GM18508 (cell line): ENCODE measurements around the gene BCDIN3D.
"Not testable (repeated sequence)": the region's sequence is repeated elsewhere in the genome, so short reads cannot be mapped to it uniquely, and the experiment has no call there.

Experiments
- ATAC-seq: cut with Tn5 transposase; IDR thresholded peaks from one replicate; pipeline ENCODE4 v1.9.1; 2021; ENCODE audit warnings: moderate number of reproducible peaks; ENCODE audit not compliant: insufficient read depth, unreplicated experiment

Gene BCDIN3D

GRCh38 chr12:49842519-49843352 lies at the start of gene BCDIN3D:
TSS of gene BCDIN3D (minus strand) at chr12:49843106. CDS start at chr12:49843087, 19 bp downstream.
- ATAC-seq = peak; percentile 66

GRCh38 chr12:49892084-49892731 lies 49.3 kb upstream of the BCDIN3D start:
- no peak for ATAC-seq

GRCh38 chr12:49891476-49891875 lies 48.6 kb upstream of the BCDIN3D start:
- no peak for ATAC-seq

- no peak for ATAC-seq
Measured at GRCh38 chr12:49891012-49891411, 48.1 kb upstream of the BCDIN3D start.

- ATAC-seq = no peak
Measured at GRCh38 chr12:49890096-49890461, 47.2 kb upstream of the BCDIN3D start.

GRCh38 chr12:49889361-49890095 lies 46.6 kb upstream of the BCDIN3D start:
- ATAC-seq = no peak

- ATAC-seq = no peak
Measured at GRCh38 chr12:49888461-49889151, 45.7 kb upstream of the BCDIN3D start.

GRCh38 chr12:49887536-49888401 lies 44.9 kb upstream of the BCDIN3D start:
- ATAC-seq = no peak

GRCh38 chr12:49887091-49887490 lies 44.2 kb upstream of the BCDIN3D start:
- ATAC-seq = no peak

- no peak for ATAC-seq
Measured at GRCh38 chr12:49885663-49886461, 43.0 kb upstream of the BCDIN3D start.

GRCh38 chr12:49885118-49885517 lies 42.2 kb upstream of the BCDIN3D start:
- no peak for ATAC-seq

GRCh38 chr12:49882851-49883464 lies 40.1 kb upstream of the BCDIN3D start:
- no peak for ATAC-seq

- no peak for ATAC-seq
Measured at GRCh38 chr12:49882248-49882850, 39.4 kb upstream of the BCDIN3D start.

GRCh38 chr12:49881415-49882247 lies 38.7 kb upstream of the BCDIN3D start:
- ATAC-seq = no peak

GRCh38 chr12:49880756-49881414 lies 38.0 kb upstream of the BCDIN3D start:
- no peak for ATAC-seq

- ATAC-seq = not testable (repeated sequence)
Measured at GRCh38 chr12:49879065-49879464, 36.2 kb upstream of the BCDIN3D start.

- no peak for ATAC-seq
Measured at GRCh38 chr12:49878021-49878420, 35.1 kb upstream of the BCDIN3D start.
